Thyroid gland (tissue), 4 donors: ENCODE measurements around the gene MPP2. TPM values are rescaled to one million over a fixed set of nuclear protein-coding genes. Genes with fewer than 3 reads are reported as not detected.

Experiments
- DNase-seq, 2 donors: peaks; one replicate each; pipeline ENCODE4 v3.0.0-alpha.2; 2019
- H3K27ac ChIP-seq, 3 donors: fragments of 200-600 bp; sonication (generic); 1 replicate in 2 of 3; 2 replicates in 1 of 3; pipeline ENCODE4 v1.5.1; 2016 to 2019; ENCODE audit warnings: mild to moderate bottlenecking in 1 of 3, moderate library complexity in 1 of 3
- H3K27me3 ChIP-seq: fragments of 200-600 bp; sonication (generic); one replicate; pipeline ENCODE4 v1.5.1; 2019
- H3K36me3 ChIP-seq, 2 donors: fragments of 200-600 bp; sonication (generic); one replicate each; pipeline ENCODE4 v1.5.1; 2016 to 2019
- H3K4me1 ChIP-seq, 2 donors: fragments of 200-600 bp; sonication (generic); one replicate each; pipeline ENCODE4 v1.5.1; 2017 to 2019
- H3K4me3 ChIP-seq, 3 donors: fragments of 200-600 bp; sonication (generic); replicated peaks in 1 of 3; 1 replicate in 2 of 3; 2 replicates in 1 of 3; pipeline ENCODE4 v1.5.1; 2016; ENCODE audit warnings: mild to moderate bottlenecking in 1 of 3
- H3K9me3 ChIP-seq: fragments of 200-600 bp; sonication (generic); one replicate; pipeline ENCODE4 v1.5.1; 2017
- POLR2A ChIP-seq, 2 donors: fragments of 450-650 bp; IDR thresholded peaks; one replicate each; pipeline ENCODE4 v1.6.1; 2017; ENCODE audit warnings: antibody characterized with exemption in 2 of 2, mild to moderate bottlenecking in 2 of 2, moderate library complexity in 1 of 2
- WGBS, 2 donors: methylation state at CpG; one replicate each; pipeline ENCODE4 v1.1.5; 2017; 5-methylcytosine and 5-hydroxymethylcytosine counted together
- intact Hi-C: fragments of 100-400 bp; cut with DNase I; formaldehyde crosslinking; loops from one replicate; pipeline ENCODE4 v1.15.1; 2023
- total RNA-seq, 4 donors: library from RNA; depleted of rRNA; stranded (reverse); fragments of >200 nt; gene quantifications; one replicate each; pipeline ENCODE4 v1.2.3, GENCODE V29; 2016
- TF ChIP-seq, protein P1 (sequence below), 6 experiments: fragments of 200-600 bp in 3 of 6; fragments of 450-650 bp in 3 of 6; sonication (generic) in 3 of 6; IDR thresholded peaks; one replicate each; pipeline ENCODE4 v1.5.1; 2016 to 2019; ENCODE audit warnings: antibody characterized with exemption in 6 of 6, mild to moderate bottlenecking in 2 of 6, inconsistent platforms in 1 of 6, moderate library complexity in 1 of 6

MPP2 gene
- total RNA-seq, 4 donors from 2014 or later = 6.5 to 30.8 (median 9.0) TPM

DNA sequence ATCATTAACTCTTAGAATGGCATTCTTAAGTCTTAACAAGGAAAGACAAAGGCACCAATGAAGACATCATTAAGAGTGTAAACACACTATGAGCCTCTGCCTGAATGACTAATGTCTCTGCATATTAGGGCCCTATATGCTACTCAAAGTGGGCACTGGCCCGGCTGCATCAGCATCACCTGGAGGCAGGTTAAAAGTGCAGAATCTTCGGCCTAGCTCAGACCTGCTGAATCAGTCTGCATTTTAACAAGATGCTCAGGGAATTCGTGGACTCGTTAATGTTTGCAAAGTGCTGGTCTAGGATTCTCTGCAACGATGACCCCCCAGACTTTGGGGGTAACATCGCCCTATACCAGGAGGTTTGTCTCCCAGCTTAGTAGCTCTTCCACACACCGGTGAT is 81.1 kb downstream of the MPP2 start:
- Histone ChIP-seq H3K9me3 (no peaks in the 10 kb centered on the region), H3K4me1 (peaks cover 0 to under 1% of the 10 kb centered on the region in 2 donors), H3K27ac (no peak overlapping the region), H3K27me3 (no peaks in the 10 kb centered on the region), H3K4me3 (no peak overlapping the region), H3K36me3 (no peaks in the 10 kb centered on the region)
- DNase-seq = no peak
- 94 to 98% methylated on average over 7 of the region's 7 CpGs for WGBS, 2 donors
- intact Hi-C loops = no loop called here
- no peak for TF ChIP-seq POLR2A (IDR thresholded peaks at IDR 0.05)
- TF ChIP-seq, protein P1, sequence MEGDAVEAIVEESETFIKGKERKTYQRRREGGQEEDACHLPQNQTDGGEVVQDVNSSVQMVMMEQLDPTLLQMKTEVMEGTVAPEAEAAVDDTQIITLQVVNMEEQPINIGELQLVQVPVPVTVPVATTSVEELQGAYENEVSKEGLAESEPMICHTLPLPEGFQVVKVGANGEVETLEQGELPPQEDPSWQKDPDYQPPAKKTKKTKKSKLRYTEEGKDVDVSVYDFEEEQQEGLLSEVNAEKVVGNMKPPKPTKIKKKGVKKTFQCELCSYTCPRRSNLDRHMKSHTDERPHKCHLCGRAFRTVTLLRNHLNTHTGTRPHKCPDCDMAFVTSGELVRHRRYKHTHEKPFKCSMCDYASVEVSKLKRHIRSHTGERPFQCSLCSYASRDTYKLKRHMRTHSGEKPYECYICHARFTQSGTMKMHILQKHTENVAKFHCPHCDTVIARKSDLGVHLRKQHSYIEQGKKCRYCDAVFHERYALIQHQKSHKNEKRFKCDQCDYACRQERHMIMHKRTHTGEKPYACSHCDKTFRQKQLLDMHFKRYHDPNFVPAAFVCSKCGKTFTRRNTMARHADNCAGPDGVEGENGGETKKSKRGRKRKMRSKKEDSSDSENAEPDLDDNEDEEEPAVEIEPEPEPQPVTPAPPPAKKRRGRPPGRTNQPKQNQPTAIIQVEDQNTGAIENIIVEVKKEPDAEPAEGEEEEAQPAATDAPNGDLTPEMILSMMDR (IDR thresholded peaks at IDR 0.05) = no peak

DNA sequence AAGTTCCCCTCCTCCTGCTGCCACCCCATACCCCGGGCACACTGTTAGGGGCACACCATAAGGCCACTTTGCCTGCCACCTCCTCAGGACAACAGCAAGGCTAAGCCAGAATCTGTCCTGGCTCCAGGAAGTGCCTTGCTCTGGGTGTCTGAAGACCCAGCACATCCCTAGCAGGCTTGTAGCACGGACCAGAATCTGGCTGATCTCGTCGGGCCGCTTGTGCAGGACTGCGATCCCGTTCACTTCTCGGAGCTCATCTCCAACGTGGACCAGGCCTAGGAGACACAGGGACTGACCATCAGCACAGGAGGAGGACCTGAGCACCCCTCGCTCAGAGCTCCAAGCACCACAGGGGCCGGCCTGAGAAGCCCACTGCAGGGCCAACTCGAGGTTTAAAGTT is 81.8 kb downstream of the MPP2 start:
- Histone ChIP-seq H3K27ac (no peak overlapping the region), H3K36me3 (no peaks in the 10 kb centered on the region), H3K9me3 (no peaks in the 10 kb centered on the region), H3K4me1 (peaks cover 0 to 5% of the 10 kb centered on the region in 2 donors), H3K4me3 (no peak overlapping the region), H3K27me3 (no peaks in the 10 kb centered on the region)
- no peak for TF ChIP-seq POLR2A (IDR thresholded peaks at IDR 0.05)
- TF ChIP-seq, protein P1 (IDR thresholded peaks at IDR 0.05) = no peak
- intact Hi-C loops = no loop called here
- 89 to 94% methylated on average over 7 to 12 of the region's 12 CpGs for WGBS, 2 donors
- DNase-seq = no peak

Other genes starting within 250 kb of the MPP2 start
- 1 to 10 TPM in 3 of 4 donors, not detected in 1; 1.1 to 1.9 (median 1.4) TPM for gene MEOX1, start 245.6 kb downstream of the MPP2 start, total RNA-seq
- not detected for gene SOST, start 148.7 kb downstream of the MPP2 start, total RNA-seq
- gene DUSP3, start 128.6 kb downstream of the MPP2 start, total RNA-seq = 10 to 100 TPM; 67.7 to 98.5 (median 72.0) TPM
- under 1 TPM in 1 of 4 donors, not detected in 3; 0.13 TPM for gene CFAP97D1, start 127.1 kb downstream of the MPP2 start, total RNA-seq
- gene MPP3, start 74.4 kb downstream of the MPP2 start, total RNA-seq = 10 to 100 TPM in 3 of 4 donors, 1 to 10 TPM in 1; 7.1 to 20.5 (median 15.4) TPM
- gene CD300LG, start 60.4 kb downstream of the MPP2 start, total RNA-seq = 10 to 100 TPM in 1 of 4 donors, 1 to 10 TPM in 3; 1.5 to 22.5 (median 2.2) TPM
- not detected for gene PPY, start 34.9 kb upstream of the MPP2 start, total RNA-seq
- gene PYY, start 46.4 kb upstream of the MPP2 start, total RNA-seq = 1 to 10 TPM in 1 of 4 donors, not detected in 3; 2.2 TPM
- gene NAGS, start 97.1 kb upstream of the MPP2 start, total RNA-seq = 10 to 100 TPM; 11.9 to 19.2 (median 14.5) TPM
- 10 to 100 TPM; 33.6 to 56.9 (median 45.0) TPM for gene TMEM101, start 107.4 kb upstream of the MPP2 start, total RNA-seq
- 10 to 100 TPM; 41.3 to 47.2 (median 43.8) TPM for gene LSM12, start 159.1 kb upstream of the MPP2 start, total RNA-seq
- 100 to 1,000 TPM in 2 of 4 donors, 10 to 100 TPM in 2; 41.4 to 104 (median 80.8) TPM for gene G6PC3, start 163.2 kb upstream of the MPP2 start, total RNA-seq
- gene HDAC5, start 216.1 kb upstream of the MPP2 start, total RNA-seq = 100 to 1,000 TPM in 2 of 4 donors, 10 to 100 TPM in 2; 69.5 to 142 (median 107) TPM
- gene HROB, start 234.4 kb upstream of the MPP2 start, total RNA-seq = 1 to 10 TPM in 1 of 4 donors, under 1 TPM in 3; 0.20 to 1.1 (median 0.30) TPM